ENCODE measurements around the gene LEFTY1. TPM values are rescaled to one million over a fixed set of nuclear protein-coding genes. Genes with fewer than 3 reads are reported as not detected.

LEFTY1 gene
- total RNA-seq, 6 donors from 2014 or later = 0.47 to 0.69 TPM; not detected in 4

DNA sequence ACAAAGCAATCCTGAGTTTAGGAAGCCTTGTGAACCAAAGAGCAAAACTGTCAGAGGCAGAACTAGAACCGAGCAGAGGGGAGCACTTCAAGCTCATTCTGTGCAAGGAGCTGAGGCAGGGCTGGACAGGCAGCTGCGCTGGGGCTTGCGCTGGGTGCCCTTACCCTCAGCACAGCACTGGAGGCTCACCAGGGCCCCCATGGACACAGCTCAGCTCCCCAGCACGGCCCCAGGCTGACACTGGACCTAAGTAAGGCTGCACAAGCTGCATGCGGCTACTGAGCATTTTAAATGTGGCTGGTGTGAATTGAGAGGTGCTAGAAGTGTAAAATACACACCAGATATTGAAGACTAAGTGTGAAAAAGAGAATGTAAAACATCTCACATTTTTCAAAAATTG, 28.8 kb downstream of the LEFTY1 start:
- DNase-seq (no peak), ATAC-seq (ENCODE audit: low FRiP score in 2 of 2) (no peak)
- Histone ChIP-seq H3K4me1 (peaks cover 0 to 20% (median 12%) of the 10 kb centered on the region in 4 donors), H3K27me3 (no peaks in the 10 kb centered on the region), H3K9me3 (no peaks in the 10 kb centered on the region), H3K36me3 (peaks cover 22 to 92% (median 51%) of the 10 kb centered on the region in 4 donors), H3K4me3 (no peak overlapping the region), H3K27ac (no peak overlapping the region)
- WGBS, 2 donors = 92 to 94% methylated on average over 5 of the region's 5 CpGs
- TF ChIP-seq CTCF (IDR thresholded peaks at IDR 0.05) (no peak), EP300 (IDR thresholded peaks at IDR 0.05) (no peak), POLR2A (IDR thresholded peaks at IDR 0.05) (no peak), POLR2AphosphoS5 (IDR thresholded peaks at IDR 0.05) (no peak)

GRCh38 chr1:225859151-225859550, 29.8 kb downstream of the LEFTY1 start:
- DNase-seq = no peak
- Histone ChIP-seq H3K4me3 (no peak overlapping the region), H3K4me1 (peaks cover 0 to 20% (median 11%) of the 10 kb centered on the region in 4 donors), H3K27me3 (no peaks in the 10 kb centered on the region), H3K27ac (no peak overlapping the region), H3K36me3 (peaks cover 24 to 92% (median 50%) of the 10 kb centered on the region in 4 donors), H3K9me3 (no peaks in the 10 kb centered on the region)
- ATAC-seq (ENCODE audit: low FRiP score in 2 of 2) = no peak
- WGBS, 2 donors = 69 to 80% methylated on average over 5 of the region's 5 CpGs
- no peak for TF ChIP-seq CTCF (IDR thresholded peaks at IDR 0.05)
- no peak for TF ChIP-seq POLR2AphosphoS5 (IDR thresholded peaks at IDR 0.05)

DNA sequence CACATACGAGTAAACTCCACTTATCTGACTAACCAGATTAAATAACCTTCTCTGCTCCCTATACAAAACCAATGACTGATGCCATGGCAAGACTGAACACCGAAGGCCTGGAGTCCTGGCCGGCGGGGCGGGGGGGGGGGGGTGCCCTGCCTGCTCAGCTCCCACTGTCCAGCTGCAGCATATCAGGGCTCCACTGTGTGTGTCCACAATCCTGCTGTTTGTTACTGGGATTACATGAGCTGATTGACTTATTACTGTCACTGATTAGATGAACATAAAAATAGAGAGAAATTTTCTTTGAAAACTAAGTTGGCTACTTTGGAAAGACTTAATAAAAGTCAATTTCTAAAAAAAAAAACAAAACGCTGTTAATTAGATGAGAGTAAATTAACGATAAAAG, 31.7 kb downstream of the LEFTY1 start:
- no peak for TF ChIP-seq POLR2AphosphoS5 (IDR thresholded peaks at IDR 0.05)
- TF ChIP-seq POLR2A (IDR thresholded peaks at IDR 0.05) = no peak
- no peak for TF ChIP-seq EP300 (IDR thresholded peaks at IDR 0.05)
- TF ChIP-seq CTCF (IDR thresholded peaks at IDR 0.05) = peak in 1 of 6 experiments; percentile 12
- Histone ChIP-seq H3K4me1 (peaks cover 0 to 20% (median 11%) of the 10 kb centered on the region in 4 donors), H3K4me3 (peak overlapping the region in 1 of 4 donors; percentile 25), H3K27me3 (no peaks in the 10 kb centered on the region), H3K9me3 (no peaks in the 10 kb centered on the region), H3K27ac (peak overlapping the region; percentile 49 to 76 (median 67)), H3K36me3 (peaks cover 19 to 92% (median 53%) of the 10 kb centered on the region in 4 donors)
- no peak for DNase-seq
- 48 to 55% methylated on average over 6 to 7 of the region's 7 CpGs for WGBS, 2 donors
- no peak for ATAC-seq (ENCODE audit: low FRiP score in 2 of 2)

DNA sequence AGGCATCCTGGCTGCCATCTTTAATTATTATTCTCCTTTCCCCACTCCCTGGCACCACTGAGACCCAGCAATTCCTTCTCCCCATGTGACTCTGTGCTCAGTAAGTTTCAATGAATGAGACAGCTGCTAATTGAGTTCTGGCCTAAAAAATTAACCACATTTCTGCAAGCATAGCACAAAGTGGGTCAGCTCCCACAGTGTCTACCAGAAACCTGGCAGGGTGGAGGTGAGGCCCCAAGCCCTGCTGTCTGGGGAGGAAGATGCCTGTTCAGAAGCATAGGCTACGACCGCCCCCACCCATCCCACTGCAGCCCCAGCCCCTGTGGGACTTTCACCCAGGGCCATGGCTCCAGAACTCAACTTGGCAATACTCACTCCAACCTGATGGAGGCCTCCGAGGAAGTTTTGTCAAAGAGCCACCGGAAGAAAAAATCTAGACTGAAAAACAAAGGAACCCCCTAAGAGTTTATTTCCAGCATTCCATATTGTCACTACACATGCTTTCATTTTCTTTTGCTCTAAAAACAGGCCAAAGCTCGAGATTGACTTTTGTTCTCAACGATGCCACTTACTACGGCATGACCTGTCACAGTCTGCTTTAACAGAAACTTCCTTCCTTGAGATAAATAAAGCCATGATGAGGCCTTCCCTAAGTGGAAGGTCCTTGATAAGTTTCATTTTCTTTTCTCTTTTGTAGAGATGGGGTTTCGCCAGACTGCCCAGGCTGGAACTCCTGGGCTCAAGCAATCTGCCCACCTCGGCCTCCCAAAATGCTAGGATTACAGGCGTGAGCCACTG, 33.2 kb downstream of the LEFTY1 start:
- no peak for DNase-seq
- Histone ChIP-seq H3K4me1 (peaks cover 0 to 29% (median 11%) of the 10 kb centered on the region in 4 donors), H3K9me3 (no peaks in the 10 kb centered on the region), H3K27ac (peak overlapping the region; percentile 49 to 76 (median 67)), H3K36me3 (peaks cover 5 to 91% (median 42%) of the 10 kb centered on the region in 4 donors), H3K27me3 (no peaks in the 10 kb centered on the region), H3K4me3 (peak overlapping the region in 1 of 4 donors; percentile 25)
- ATAC-seq (ENCODE audit: low FRiP score in 2 of 2) = no peak
- 50 to 67% methylated on average over 9 to 10 of the region's 10 CpGs for WGBS, 2 donors
- peak in 2 of 6 experiments; percentile 9 to 28 for TF ChIP-seq CTCF (IDR thresholded peaks at IDR 0.05)
- no peak for TF ChIP-seq EP300 (IDR thresholded peaks at IDR 0.05)

All from upper lobe of left lung (tissue), 6 donors.